NCI-H1105 (cell line): Measurements from ENCODE around the gene DLG5.

Experiments used
- DNase-seq: peaks from one replicate; lab custom pipeline; 2025; lab: John Stamatoyannopoulos, UW

DLG5 gene

GRCh38 chr10:77910524-77911145 is 15.9 kb downstream of the DLG5 start:
- DNase-seq: no peak

DNA sequence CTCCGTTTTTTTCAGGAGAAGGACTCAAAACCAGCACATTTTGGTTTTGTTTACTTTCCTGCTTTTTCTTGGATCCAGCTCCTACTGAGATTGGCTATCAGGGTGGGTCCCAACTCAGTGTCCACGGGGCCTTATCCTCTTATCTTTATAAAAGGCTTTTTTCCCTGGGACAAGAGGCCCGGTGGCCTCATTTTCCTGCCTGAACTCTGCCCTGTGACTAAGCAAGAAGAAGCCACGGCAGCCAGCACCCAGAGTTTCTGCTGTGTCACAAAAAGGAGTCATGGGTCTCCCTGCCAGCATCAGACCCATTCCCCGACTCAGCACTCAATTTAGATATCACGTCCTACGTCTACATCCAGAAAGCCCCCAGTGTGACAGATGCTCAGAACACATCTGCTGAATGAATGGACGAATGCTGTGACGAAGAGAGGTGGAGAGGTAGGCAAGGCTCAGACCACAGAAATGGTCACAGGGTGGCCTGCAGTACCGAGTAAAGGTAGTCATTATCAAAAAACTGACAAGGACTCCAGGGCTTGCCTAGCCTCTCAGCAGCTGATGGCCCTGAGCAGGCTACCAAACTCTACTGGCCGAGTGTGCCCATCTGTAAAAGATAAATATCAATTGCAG is 16.7 kb downstream of the DLG5 start:
- DNase-seq: no peak

DNA sequence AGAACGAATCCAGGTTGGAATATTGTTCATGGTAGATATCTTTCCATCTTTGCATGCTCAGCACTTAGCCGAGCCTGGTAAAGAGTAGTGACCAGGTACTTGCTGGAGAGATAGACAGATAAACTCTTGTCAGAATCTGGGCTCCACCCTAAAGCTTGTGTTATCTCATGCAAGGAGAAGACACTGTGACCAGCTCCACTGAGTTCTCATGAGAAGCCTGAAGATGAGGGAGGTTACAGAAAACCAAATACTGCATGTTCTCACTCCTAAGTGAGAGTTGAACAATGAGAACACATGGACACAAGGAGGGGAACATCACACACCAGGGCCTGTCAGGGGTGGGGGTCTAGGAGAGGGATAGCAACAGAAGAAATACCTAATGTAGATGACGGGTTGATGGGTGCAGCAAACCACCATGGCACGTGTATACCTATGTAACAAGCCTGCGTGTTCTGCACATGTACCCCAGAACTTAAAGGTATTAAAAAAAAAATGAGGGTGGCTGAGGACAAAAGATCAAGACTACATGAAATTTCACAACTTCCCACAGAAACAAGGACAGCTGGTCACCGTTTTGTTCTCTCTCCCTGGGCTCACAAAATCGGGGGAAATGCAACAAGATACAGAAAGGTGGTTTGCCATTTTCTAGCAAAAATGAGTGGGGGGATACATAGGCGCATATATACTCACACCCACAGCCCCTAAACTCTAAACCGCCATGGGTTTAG is 17.4 kb downstream of the DLG5 start:
- DNase-seq: no peak

DNA sequence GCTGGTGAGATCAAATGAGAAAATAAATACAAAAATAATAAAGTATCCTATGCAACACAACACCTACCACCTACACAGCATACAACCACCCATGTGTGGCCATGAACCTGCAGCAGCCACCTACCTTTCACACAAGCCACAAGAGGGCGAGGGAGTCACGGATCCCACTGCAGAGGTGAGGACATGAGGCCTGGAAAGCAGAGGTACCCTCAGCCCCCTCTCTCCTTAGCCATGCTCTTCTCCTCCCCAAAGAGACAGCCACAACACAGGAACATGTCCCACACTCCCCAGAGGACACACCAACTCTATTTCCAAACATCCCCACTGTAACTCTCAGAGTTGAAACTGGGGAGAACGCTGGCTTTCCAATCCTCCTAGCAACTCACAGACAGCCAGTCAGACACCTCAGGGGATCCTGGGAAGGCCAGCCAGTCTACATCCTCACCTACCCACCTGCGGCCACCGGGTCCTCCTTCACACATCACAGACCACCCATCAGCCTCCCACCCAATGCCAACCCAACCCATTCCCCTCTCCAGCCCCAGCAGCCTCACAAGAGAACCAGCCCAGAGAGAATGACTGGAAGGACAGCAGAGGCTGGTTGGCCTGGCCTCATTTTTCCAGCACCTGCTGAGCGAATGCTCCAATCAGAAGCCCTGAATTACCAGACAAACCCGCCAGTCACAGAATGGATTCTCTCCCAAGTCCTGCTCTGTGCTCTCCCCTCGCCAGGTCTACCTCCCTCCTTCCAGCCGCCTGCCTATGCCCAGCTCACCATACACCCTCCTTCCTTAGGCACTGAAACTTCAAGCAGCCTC is 18.4 kb downstream of the DLG5 start:
- DNase-seq: no peak

DNA sequence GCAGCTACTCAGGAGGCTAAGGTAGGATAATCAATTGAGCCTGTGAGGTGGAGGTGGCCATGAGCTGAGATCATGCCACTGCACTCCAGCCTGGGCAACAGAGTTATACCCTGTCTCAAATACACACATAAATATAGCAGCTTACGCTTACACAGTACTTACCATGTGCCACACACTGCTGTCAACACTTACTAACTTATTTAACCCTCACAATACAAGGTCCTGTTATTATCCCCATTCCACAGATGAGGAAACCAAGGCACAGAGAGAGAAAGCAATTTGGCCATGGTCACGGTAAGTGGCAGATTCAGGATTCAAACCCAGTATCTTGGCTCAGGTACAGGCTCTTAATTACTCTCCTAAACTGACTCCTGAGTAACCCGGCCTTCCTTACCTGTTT is 19.1 kb downstream of the DLG5 start:
- DNase-seq: no peak

DNA sequence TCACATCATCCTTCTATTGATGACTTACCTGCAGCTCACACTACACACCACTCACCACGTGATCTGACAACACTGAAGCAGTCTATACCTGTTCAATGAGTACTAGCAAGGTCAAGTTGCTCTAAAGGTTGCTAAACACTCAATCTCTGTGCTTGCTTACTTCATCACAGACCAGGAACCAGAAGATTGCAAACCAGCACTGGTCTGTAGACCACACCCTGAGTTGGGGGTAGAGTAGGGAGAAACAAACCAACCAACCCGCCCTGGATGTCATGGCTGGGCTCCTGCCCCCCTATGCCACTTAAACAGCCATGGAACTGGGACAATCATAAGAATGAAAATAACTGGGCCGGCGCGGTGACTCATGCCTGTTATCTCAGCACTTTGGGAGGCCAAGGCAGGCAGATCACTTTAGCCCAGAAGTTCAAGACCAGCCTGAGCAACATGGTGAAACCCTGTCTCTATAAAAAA is 19.6 kb downstream of the DLG5 start:
- no peak for DNase-seq

GRCh38 chr10:77905781-77906180 is 20.8 kb downstream of the DLG5 start:
- DNase-seq: no peak

- DNase-seq: no peak
Observed at GRCh38 chr10:77905086-77905748, 21.3 kb downstream of the DLG5 start.

- no peak for DNase-seq
Observed at GRCh38 chr10:77904100-77904840, 22.3 kb downstream of the DLG5 start.

- no peak for DNase-seq
Observed at GRCh38 chr10:77902159-77902558, 24.4 kb downstream of the DLG5 start.

- DNase-seq: no peak
Observed at GRCh38 chr10:77901743-77902142, 24.8 kb downstream of the DLG5 start.

- DNase-seq: no peak
Observed at GRCh38 chr10:77899690-77900089, 26.9 kb downstream of the DLG5 start.

- no peak for DNase-seq
Observed at GRCh38 chr10:77899080-77899477, 27.5 kb downstream of the DLG5 start.

GRCh38 chr10:77898323-77899079 is 28.1 kb downstream of the DLG5 start:
- peak; percentile 81 for DNase-seq

- DNase-seq: no peak
Observed at GRCh38 chr10:77896058-77896457, 30.5 kb downstream of the DLG5 start.

GRCh38 chr10:77894058-77894457 is 32.5 kb downstream of the DLG5 start:
- DNase-seq: no peak

DNA sequence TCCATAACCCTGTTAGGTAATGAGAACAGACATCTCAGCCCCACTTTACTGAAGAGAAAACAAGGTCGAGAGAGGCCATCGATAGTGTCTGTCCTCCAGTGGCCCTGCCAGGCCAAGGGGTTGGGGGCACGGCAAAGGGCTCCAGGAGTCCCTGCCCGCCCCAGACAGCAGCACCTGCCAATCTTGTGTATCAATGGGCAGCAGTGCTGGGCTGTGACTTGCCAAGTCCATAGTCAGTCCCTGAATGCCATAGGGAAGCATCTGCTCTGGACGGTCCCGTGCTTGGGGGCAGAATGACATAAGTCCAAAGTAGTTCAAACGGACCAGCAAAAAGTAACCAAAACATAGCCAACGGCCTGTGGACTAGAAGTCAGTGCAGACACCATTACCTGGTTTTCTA is 33.2 kb downstream of the DLG5 start:
- DNase-seq: no peak

DNA sequence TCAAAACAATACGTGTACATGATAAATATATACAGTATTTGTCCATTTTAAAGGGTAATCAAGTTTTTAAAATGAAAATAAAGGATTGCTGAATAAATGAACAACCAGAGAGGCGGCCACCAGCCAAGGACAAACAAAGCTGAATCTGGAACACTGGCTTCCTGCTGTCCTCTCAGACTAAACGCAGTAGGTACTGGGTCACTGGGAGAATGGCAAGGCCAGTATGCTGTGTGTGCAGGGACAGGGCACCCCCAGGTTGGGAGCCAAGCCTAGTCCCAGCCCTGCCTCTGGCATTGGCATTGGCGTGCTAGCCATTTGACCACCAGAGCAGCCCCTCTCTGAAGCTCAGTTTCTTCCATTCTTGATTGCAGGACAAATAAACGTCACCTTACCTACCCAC is 33.8 kb downstream of the DLG5 start:
- DNase-seq: no peak

DNA sequence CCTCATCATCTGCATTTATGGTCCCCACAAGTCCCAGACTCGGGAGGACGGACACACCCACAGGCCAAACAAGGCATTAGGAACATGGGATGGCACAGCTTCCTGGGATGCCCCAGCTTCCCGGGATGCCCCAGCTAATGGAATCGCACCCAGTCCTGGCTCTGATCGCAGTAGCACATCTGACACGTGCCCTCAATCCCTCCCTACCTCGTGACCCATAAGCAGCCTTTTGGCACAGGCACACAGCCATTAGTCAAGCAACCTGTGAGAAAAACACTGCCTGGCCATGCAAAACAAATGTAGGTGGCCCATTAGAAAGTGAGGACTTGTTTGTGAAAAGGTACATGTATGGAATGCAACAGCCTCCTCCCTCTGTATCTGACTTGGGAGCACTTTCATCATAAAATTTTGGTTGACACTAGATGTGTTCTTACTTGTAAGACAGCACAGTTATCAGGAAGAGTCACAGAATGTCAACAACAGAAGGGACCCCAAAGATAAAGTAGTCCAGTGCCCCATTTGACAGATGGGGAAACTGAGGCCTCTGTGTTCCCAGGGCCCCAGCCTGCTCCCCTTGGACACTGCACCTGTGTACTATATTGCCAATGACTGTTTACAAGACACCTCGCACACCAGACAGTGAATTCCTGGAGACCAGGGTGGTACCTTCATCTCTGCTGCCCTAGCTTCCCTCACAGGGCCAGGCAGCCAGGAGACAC is 34.4 kb downstream of the DLG5 start:
- DNase-seq: no peak

DNA sequence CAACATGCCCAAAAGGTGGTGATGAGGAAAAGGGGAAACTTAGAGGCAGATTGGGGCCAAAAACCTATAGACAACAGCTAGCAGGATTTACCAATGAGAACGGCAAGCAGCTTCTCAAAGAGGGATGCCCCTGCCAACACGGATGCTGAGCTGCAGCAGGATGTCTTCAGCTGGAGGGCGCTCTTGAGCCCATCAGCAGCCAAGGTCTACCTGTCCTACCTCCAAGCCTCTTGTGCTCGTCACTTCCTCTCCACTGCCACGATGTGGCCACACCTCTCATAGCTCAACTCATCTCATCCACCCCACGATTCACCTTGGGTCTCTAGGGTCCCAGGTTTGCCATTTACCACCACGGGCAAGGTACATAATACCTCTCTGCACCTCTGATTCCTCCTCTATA is 36.5 kb downstream of the DLG5 start:
- no peak for DNase-seq
